ENCODE results near the gene LAMA2. TPM values are rescaled to one million over a fixed set of nuclear protein-coding genes. Genes with fewer than 3 reads are reported as not detected.

The LAMA2 gene
- polyA plus RNA-seq, 3 donors = not detected

GRCh38 chr6:129335792-129336191 is 452.9 kb downstream of the LAMA2 start:
- Histone ChIP-seq H3K79me2 (ENCODE audit: insufficient read depth, low read length) (no peaks in the 10 kb centered on the region), H3K4me3 (replicated peaks in 1 of 3; ENCODE audit: low read depth in 2 of 3, low read length in 3 of 3) (no peak overlapping the region), H3K27me3 (ENCODE audit: control insufficient read depth in 2 of 2, insufficient read depth in 2 of 2, low read length in 2 of 2) (no peaks in the 10 kb centered on the region), H3K4me2 (replicated peaks; ENCODE audit: extremely low read depth, low read length, poor library complexity, severe bottlenecking) (no peak overlapping the region), H3K9me3 (replicated peaks in 1 of 2; ENCODE audit: control insufficient read depth in 1 of 2, insufficient read depth in 1 of 2, low read length in 2 of 2) (no peaks in the 10 kb centered on the region), H3K36me3 (replicated peaks in 1 of 2; ENCODE audit: control insufficient read depth in 1 of 2, insufficient read depth in 2 of 2, low read length in 2 of 2) (no peaks in the 10 kb centered on the region), H2AFZ (ENCODE audit: insufficient read depth, low read depth, low read length, poor library complexity, severe bottlenecking) (no peak overlapping the region), H4K20me1 (ENCODE audit: insufficient read depth, low read length) (no peaks in the 10 kb centered on the region), H3K27ac (ENCODE audit: low read depth in 1 of 2, low read length in 2 of 2) (no peak overlapping the region), H3K9ac (ENCODE audit: insufficient read depth, low read length, poor library complexity, severe bottlenecking) (no peak overlapping the region), H3K4me1 (ENCODE audit: control insufficient read depth in 1 of 2, insufficient read depth in 2 of 2, low read length in 2 of 2) (no peaks in the 10 kb centered on the region)
- H3K9me3 Mint-ChIP-seq = peaks cover 0 to 3% (median 0%) of the 10 kb centered on the region in 7 donors
- H3K27me3 Mint-ChIP-seq (ENCODE audit: low read depth in 3 of 3) = peaks cover 0 to 2% (median 0%) of the 10 kb centered on the region in 3 donors
- no CpG with 5 or more reads among the region's 4 CpGs for WGBS (ENCODE audit: insufficient coverage)
- intact Hi-C loops (cut with micrococcal nuclease) = no loop called here
- no peak overlapping the region for H3K27ac Mint-ChIP-seq
- TF ChIP-seq CTCF (IDR thresholded peaks at IDR 0.05) = no peak
- H3K4me1 Mint-ChIP-seq = no peaks in the 10 kb centered on the region
- no peak overlapping the region for H3K4me3 Mint-ChIP-seq
- H3K36me3 Mint-ChIP-seq = no peaks in the 10 kb centered on the region
- no peak for DNase-seq

DNA sequence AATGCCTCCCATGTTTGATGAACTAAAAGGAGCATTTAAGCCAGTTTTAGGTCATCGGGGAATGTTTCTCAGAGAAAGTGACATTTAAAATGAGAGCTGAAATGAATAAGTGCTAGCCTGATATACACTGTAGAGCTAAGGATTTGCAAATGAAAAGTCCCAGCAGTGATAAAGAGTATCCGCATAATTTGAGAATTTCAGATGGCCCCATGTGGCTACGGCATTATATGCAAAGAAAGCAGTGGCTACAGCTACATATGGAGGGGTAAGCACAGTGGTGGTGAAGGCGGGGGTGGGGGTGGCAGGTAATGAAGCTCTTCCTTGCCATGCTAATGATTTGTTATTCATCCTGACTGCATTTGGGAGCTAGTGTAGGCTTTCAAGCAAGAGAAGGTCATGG is 455.7 kb downstream of the LAMA2 start:
- DNase-seq = no peak
- H4K20me1 ChIP-seq (ENCODE audit: insufficient read depth, low read length) = no peaks in the 10 kb centered on the region
- no peak overlapping the region for H3K4me3 Mint-ChIP-seq
- H3K9me3 Mint-ChIP-seq = peaks cover 0 to 5% (median 0%) of the 10 kb centered on the region in 7 donors
- no peaks in the 10 kb centered on the region for H3K36me3 ChIP-seq (replicated peaks in 1 of 2; ENCODE audit: control insufficient read depth in 1 of 2, insufficient read depth in 2 of 2, low read length in 2 of 2)
- H3K27ac ChIP-seq (ENCODE audit: low read depth in 1 of 2, low read length in 2 of 2) = no peak overlapping the region
- TF ChIP-seq CTCF (IDR thresholded peaks at IDR 0.05) = no peak
- H3K9ac ChIP-seq (ENCODE audit: insufficient read depth, low read length, poor library complexity, severe bottlenecking) = no peak overlapping the region
- intact Hi-C loops (cut with micrococcal nuclease) = no loop called here
- peaks cover 0 to 2% (median 0%) of the 10 kb centered on the region in 3 donors for H3K27me3 Mint-ChIP-seq (ENCODE audit: low read depth in 3 of 3)
- H3K79me2 ChIP-seq (ENCODE audit: insufficient read depth, low read length) = no peaks in the 10 kb centered on the region
- no peaks in the 10 kb centered on the region for H3K4me1 Mint-ChIP-seq
- no peaks in the 10 kb centered on the region for H3K9me3 ChIP-seq (replicated peaks in 1 of 2; ENCODE audit: control insufficient read depth in 1 of 2, insufficient read depth in 1 of 2, low read length in 2 of 2)
- H3K36me3 Mint-ChIP-seq = no peaks in the 10 kb centered on the region
- no peak overlapping the region for H2AFZ ChIP-seq (ENCODE audit: insufficient read depth, low read depth, low read length, poor library complexity, severe bottlenecking)
- H3K4me1 ChIP-seq (ENCODE audit: control insufficient read depth in 1 of 2, insufficient read depth in 2 of 2, low read length in 2 of 2) = no peaks in the 10 kb centered on the region
- no peak overlapping the region for H3K4me2 ChIP-seq (replicated peaks; ENCODE audit: extremely low read depth, low read length, poor library complexity, severe bottlenecking)
- H3K4me3 ChIP-seq (replicated peaks in 1 of 3; ENCODE audit: low read depth in 2 of 3, low read length in 3 of 3) = no peak overlapping the region
- WGBS (ENCODE audit: insufficient coverage) = 92% methylated on average over 4 of the region's 4 CpGs
- H3K27me3 ChIP-seq (ENCODE audit: control insufficient read depth in 2 of 2, insufficient read depth in 2 of 2, low read length in 2 of 2) = no peaks in the 10 kb centered on the region
- H3K27ac Mint-ChIP-seq = no peak overlapping the region
